Activated T-cell treated with anti-CD3 and anti-CD28 coated beads for 4 hours (primary cell): Measurements from ENCODE around the gene LSM10.

Source experiments
- DNase-seq: peaks from one replicate; pipeline ENCODE4 v3.0.0-alpha.2; 2020

LSM10 gene

GRCh38 chr1:36382231-36382630 lies 15.5 kb downstream of the LSM10 start:
- no peak for DNase-seq

GRCh38 chr1:36381405-36381804 lies 16.3 kb downstream of the LSM10 start:
- DNase-seq: no peak

GRCh38 chr1:36380782-36381181 lies 16.9 kb downstream of the LSM10 start:
- no peak for DNase-seq

- DNase-seq: no peak
These were observed 17.5 kb downstream of the LSM10 start for GRCh38 chr1:36380143-36380619.

GRCh38 chr1:36377791-36378492 lies 19.8 kb downstream of the LSM10 start:
- no peak for DNase-seq

GRCh38 chr1:36372617-36373016 lies 25.1 kb downstream of the LSM10 start:
- no peak for DNase-seq

GRCh38 chr1:36369061-36369861 lies 28.4 kb downstream of the LSM10 start:
- DNase-seq: peak; percentile 87

- no peak for DNase-seq
These were observed 29.9 kb downstream of the LSM10 start for GRCh38 chr1:36367798-36368197.

- DNase-seq: no peak
These were observed 30.6 kb downstream of the LSM10 start for GRCh38 chr1:36367066-36367465.

GRCh38 chr1:36366091-36366661 lies 31.5 kb downstream of the LSM10 start:
- DNase-seq: peak; percentile 21

- DNase-seq: no peak
These were observed 32.3 kb downstream of the LSM10 start for GRCh38 chr1:36365381-36365780.

GRCh38 chr1:36359911-36360550 lies 37.7 kb downstream of the LSM10 start:
- no peak for DNase-seq

GRCh38 chr1:36359383-36359782 lies 38.3 kb downstream of the LSM10 start:
- DNase-seq: no peak

- DNase-seq: no peak
These were observed 39.1 kb downstream of the LSM10 start for GRCh38 chr1:36358514-36359084.

- DNase-seq: no peak
These were observed 41.9 kb downstream of the LSM10 start for GRCh38 chr1:36355811-36356210.

GRCh38 chr1:36354486-36354885 lies 43.2 kb downstream of the LSM10 start:
- DNase-seq: no peak

GRCh38 chr1:36352910-36353878 lies 44.5 kb downstream of the LSM10 start:
- no peak for DNase-seq

GRCh38 chr1:36352125-36352909 lies 45.4 kb downstream of the LSM10 start:
- DNase-seq: no peak

- no peak for DNase-seq
These were observed 46.3 kb downstream of the LSM10 start for GRCh38 chr1:36351227-36351977.

- peak; percentile 34 for DNase-seq
These were observed 47.0 kb downstream of the LSM10 start for GRCh38 chr1:36350659-36351226.
